ENCODE measurements around the gene PHKA2. TPM values are rescaled to one million over a fixed set of nuclear protein-coding genes. Genes with fewer than 3 reads are reported as not detected.

The PHKA2 gene
- total RNA-seq, 1 experiment from 2014 or later: 24.6 TPM

DNA sequence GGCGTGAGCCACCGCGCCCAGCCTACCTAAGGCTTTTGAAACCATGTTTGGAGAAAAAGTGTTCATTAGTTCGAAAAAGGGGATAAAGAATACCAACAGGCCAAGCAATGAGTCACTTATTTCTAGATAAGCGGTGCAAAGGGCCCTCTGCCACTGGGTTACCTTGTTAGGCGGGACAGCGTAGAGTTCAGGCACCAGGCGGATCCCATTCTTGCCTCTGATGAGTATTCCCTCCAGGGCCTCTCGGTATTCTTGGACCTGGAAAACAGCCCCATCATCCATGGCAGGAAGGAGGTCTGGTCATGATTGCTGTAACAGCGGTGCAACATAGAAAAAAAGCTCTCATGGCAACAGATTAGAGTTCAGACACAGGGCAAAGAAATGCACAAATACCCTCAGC lies 48.0 kb downstream of the PHKA2 start:
- Histone ChIP-seq H3K9me3 (ENCODE audit: low read length) (no peaks in the 10 kb centered on the region), H3K27ac (ENCODE audit: low read length) (no peak overlapping the region), H3K27me3 (ENCODE audit: low read length) (no peaks in the 10 kb centered on the region), H3K4me3 (ENCODE audit: low read length) (no peak overlapping the region), H3F3A (ENCODE audit: low read length, unreplicated experiment) (no peaks in the 10 kb centered on the region), H3K9ac (ENCODE audit: low read length) (no peak overlapping the region), H2AFZ (ENCODE audit: low read length) (no peak overlapping the region), H3K9me2 (replicated peaks; ENCODE audit: low read length) (no peaks in the 10 kb centered on the region), H3K4me2 (ENCODE audit: low read length) (no peak overlapping the region), H3K4me1 (ENCODE audit: insufficient read depth, low read length) (peaks cover 22% of the 10 kb centered on the region), H3K79me2 (ENCODE audit: low read length) (no peaks in the 10 kb centered on the region), H4K20me1 (ENCODE audit: low read length) (no peaks in the 10 kb centered on the region), H3K36me3 (ENCODE audit: low read depth, low read length) (peaks cover 21% of the 10 kb centered on the region)
- DNase-seq: no peak
- ChIA-PET POLR2A (ENCODE audit: unreplicated experiment) (no interaction called here), CTCF (no interaction called here)
- intact Hi-C loops (cut with micrococcal nuclease): no loop called here
- TF ChIP-seq, protein P1, sequence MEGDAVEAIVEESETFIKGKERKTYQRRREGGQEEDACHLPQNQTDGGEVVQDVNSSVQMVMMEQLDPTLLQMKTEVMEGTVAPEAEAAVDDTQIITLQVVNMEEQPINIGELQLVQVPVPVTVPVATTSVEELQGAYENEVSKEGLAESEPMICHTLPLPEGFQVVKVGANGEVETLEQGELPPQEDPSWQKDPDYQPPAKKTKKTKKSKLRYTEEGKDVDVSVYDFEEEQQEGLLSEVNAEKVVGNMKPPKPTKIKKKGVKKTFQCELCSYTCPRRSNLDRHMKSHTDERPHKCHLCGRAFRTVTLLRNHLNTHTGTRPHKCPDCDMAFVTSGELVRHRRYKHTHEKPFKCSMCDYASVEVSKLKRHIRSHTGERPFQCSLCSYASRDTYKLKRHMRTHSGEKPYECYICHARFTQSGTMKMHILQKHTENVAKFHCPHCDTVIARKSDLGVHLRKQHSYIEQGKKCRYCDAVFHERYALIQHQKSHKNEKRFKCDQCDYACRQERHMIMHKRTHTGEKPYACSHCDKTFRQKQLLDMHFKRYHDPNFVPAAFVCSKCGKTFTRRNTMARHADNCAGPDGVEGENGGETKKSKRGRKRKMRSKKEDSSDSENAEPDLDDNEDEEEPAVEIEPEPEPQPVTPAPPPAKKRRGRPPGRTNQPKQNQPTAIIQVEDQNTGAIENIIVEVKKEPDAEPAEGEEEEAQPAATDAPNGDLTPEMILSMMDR (conservative IDR thresholded peaks at IDR 0.05; ENCODE audit: low read depth, low read length): no peak
- TF ChIP-seq EZH2 (IDR thresholded peaks at IDR 0.05; ENCODE audit: low read length, unreplicated experiment) (no peak), EZH2phosphoT487 (IDR thresholded peaks at IDR 0.05; ENCODE audit: borderline replicate concordance, low read length) (no peak)
- no TSS peak for BruUV-seq (replicated peaks)
- no peak for ATAC-seq

GRCh38 chrX:18934708-18935107 lies 49.2 kb downstream of the PHKA2 start:
- POLR2A ChIA-PET (ENCODE audit: unreplicated experiment): no interaction called here
- H2AFZ ChIP-seq (ENCODE audit: low read length): no peak overlapping the region
- ATAC-seq (no peak), DNase-seq (no peak)
- no peak overlapping the region for H3K4me2 ChIP-seq (ENCODE audit: low read length)
- H3F3A ChIP-seq (ENCODE audit: low read length, unreplicated experiment): no peaks in the 10 kb centered on the region
- peaks cover 21% of the 10 kb centered on the region for H3K36me3 ChIP-seq (ENCODE audit: low read depth, low read length)
- no peak overlapping the region for H3K27ac ChIP-seq (ENCODE audit: low read length)
- no peak overlapping the region for H3K4me3 ChIP-seq (ENCODE audit: low read length)
- no TSS peak for BruUV-seq (replicated peaks)
- intact Hi-C loops (cut with micrococcal nuclease): no loop called here
- peaks cover 17% of the 10 kb centered on the region for H3K4me1 ChIP-seq (ENCODE audit: insufficient read depth, low read length)
- H3K9ac ChIP-seq (ENCODE audit: low read length): no peak overlapping the region
- CTCF ChIA-PET: no interaction called here
- TF ChIP-seq EZH2phosphoT487 (IDR thresholded peaks at IDR 0.05; ENCODE audit: borderline replicate concordance, low read length): no peak
- no peak for TF ChIP-seq EZH2 (IDR thresholded peaks at IDR 0.05; ENCODE audit: low read length, unreplicated experiment)
- TF ChIP-seq, protein P1 (conservative IDR thresholded peaks at IDR 0.05; ENCODE audit: low read depth, low read length): no peak
- no peaks in the 10 kb centered on the region for H3K9me2 ChIP-seq (replicated peaks; ENCODE audit: low read length)
- no peaks in the 10 kb centered on the region for H4K20me1 ChIP-seq (ENCODE audit: low read length)
- no peaks in the 10 kb centered on the region for H3K79me2 ChIP-seq (ENCODE audit: low read length)
- H3K27me3 ChIP-seq (ENCODE audit: low read length): no peaks in the 10 kb centered on the region
- no peaks in the 10 kb centered on the region for H3K9me3 ChIP-seq (ENCODE audit: low read length)

GRCh38 chrX:18933617-18934016 lies 50.3 kb downstream of the PHKA2 start:
- Histone ChIP-seq H3F3A (ENCODE audit: low read length, unreplicated experiment) (no peaks in the 10 kb centered on the region), H3K4me1 (ENCODE audit: insufficient read depth, low read length) (peaks cover 9% of the 10 kb centered on the region), H3K4me2 (ENCODE audit: low read length) (no peak overlapping the region), H2AFZ (ENCODE audit: low read length) (no peak overlapping the region), H3K9ac (ENCODE audit: low read length) (no peak overlapping the region), H3K27me3 (ENCODE audit: low read length) (no peaks in the 10 kb centered on the region), H3K9me2 (replicated peaks; ENCODE audit: low read length) (no peaks in the 10 kb centered on the region), H3K9me3 (ENCODE audit: low read length) (no peaks in the 10 kb centered on the region), H3K79me2 (ENCODE audit: low read length) (no peaks in the 10 kb centered on the region), H3K4me3 (ENCODE audit: low read length) (no peak overlapping the region), H3K36me3 (ENCODE audit: low read depth, low read length) (peaks cover 21% of the 10 kb centered on the region), H3K27ac (ENCODE audit: low read length) (no peak overlapping the region), H4K20me1 (ENCODE audit: low read length) (no peaks in the 10 kb centered on the region)
- ATAC-seq: no peak
- TF ChIP-seq EZH2phosphoT487 (IDR thresholded peaks at IDR 0.05; ENCODE audit: borderline replicate concordance, low read length) (no peak), EZH2 (IDR thresholded peaks at IDR 0.05; ENCODE audit: low read length, unreplicated experiment) (no peak)
- TF ChIP-seq, protein P1 (conservative IDR thresholded peaks at IDR 0.05; ENCODE audit: low read depth, low read length): no peak
- ChIA-PET CTCF (no interaction called here), POLR2A (ENCODE audit: unreplicated experiment) (no interaction called here)
- no TSS peak for BruUV-seq (replicated peaks)
- intact Hi-C loops (cut with micrococcal nuclease): no loop called here
- no peak for DNase-seq

Measured in PC-3 (cell line).